Measurements from ENCODE around the gene PIP4K2C.
"Not testable (repeated sequence)": the region's sequence is repeated elsewhere in the genome, so short reads cannot be mapped to it uniquely, and the experiment has no call there.

Gene PIP4K2C

GRCh38 chr12:57641699-57642442 lies 50.9 kb downstream of the PIP4K2C start:
- no peak for DNase-seq

- DNase-seq = not testable (repeated sequence)
Observed at GRCh38 chr12:57645990-57646658, 55.1 kb downstream of the PIP4K2C start.

- not testable (repeated sequence) for DNase-seq
Observed at GRCh38 chr12:57646659-57647049, 55.7 kb downstream of the PIP4K2C start.
